Peyer's patch (tissue), 4 donors: Measurements from ENCODE around the gene WDR7.

Source experiments
- CTCF ChIP-seq, 6 experiments: fragments of 450-650 bp in 4 of 6; fragments of 200-600 bp in 2 of 6; sonication (generic) in 1 of 6; IDR thresholded peaks; one replicate each; pipeline ENCODE4 v1.5.1; 2017 to 2019; ENCODE audit warnings: antibody characterized with exemption in 6 of 6, mild to moderate bottlenecking in 3 of 6, moderate library complexity in 1 of 6
- POLR2A ChIP-seq, 2 donors: fragments of 450-650 bp; IDR thresholded peaks; one replicate each; pipeline ENCODE4 v1.5.1; 2017; ENCODE audit warnings: antibody characterized with exemption in 2 of 2, mild to moderate bottlenecking in 2 of 2, moderate library complexity in 2 of 2

DNA sequence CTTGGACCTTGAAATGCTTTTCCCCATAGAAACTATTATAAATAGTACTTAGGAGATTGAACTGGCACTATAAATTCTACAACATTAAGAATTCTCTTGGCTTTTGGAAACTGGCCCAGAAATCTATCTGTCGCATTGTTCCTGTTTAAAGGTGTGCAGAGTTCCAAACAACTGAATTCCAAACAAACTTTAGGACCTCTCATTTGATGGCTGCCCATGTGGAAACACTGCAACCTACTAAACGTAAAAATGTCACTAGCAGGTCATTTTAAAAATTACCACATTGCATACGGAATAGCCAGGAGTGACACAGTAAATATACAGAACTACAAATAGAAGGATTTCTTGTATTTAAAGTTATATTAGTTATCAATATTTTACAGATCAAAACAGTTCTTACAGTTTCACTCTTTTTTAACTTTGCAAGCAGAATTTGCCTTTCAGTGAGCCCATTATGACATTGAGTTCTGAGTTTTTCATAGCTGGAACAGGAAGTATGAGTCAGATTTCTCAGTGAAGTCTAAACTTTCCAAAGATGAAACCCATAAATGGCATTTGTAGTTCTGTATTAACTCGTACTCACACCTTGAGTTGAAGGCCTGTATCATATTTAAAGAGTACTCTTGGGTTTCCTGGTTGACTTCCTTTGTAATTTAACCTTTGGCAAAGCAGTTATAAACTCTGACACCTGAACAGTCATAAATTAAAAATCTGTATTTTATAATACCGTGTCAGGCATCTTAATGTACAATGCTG lies 353.4 kb downstream of the WDR7 start:
- no peak for TF ChIP-seq POLR2A (IDR thresholded peaks at IDR 0.05)
- no peak for TF ChIP-seq CTCF (IDR thresholded peaks at IDR 0.05)
